ENCODE data around the gene SPTAN1. TPM values are rescaled to one million over a fixed set of nuclear protein-coding genes. Genes with fewer than 3 reads are reported as not detected.

Gene SPTAN1
- total and polyA plus RNA-seq, 2 donors (not counting 3 experiments of a cell fraction or from before 2014, with no cell fraction given): 408 to 502 TPM

DNA sequence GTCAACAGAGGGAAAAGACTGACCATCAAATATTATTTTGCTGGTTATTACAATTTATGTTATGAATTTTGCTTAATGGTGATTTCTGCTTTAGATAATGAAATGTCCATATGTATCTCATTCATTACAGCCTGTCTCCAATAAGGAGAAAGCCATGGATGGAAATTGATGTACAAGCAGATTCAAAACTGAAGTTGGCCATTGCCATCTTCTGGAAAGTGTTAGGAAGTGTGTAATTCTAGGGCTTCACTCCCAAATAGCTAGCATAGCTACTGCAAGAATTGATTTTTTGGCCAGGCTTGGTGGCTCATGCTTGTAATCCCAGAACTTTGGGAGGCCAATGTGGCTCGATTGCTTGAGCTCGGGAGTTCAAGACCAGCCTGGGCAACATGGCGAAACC is 58.5 kb downstream of the SPTAN1 start:
- FAIRE-seq: no peak
- intact Hi-C loops (cut with micrococcal nuclease): no loop called here
- Histone ChIP-seq H3K27ac (ENCODE audit: insufficient read depth, low read depth, low read length) (no peak overlapping the region), H3K9me1 (replicated peaks; ENCODE audit: control insufficient read depth, extremely low read depth, insufficient read depth, low read length) (no peaks in the 10 kb centered on the region), H4K20me1 (replicated peaks; ENCODE audit: control insufficient read depth, extremely low read depth, insufficient read depth, low read length) (no peaks in the 10 kb centered on the region), H2AFZ (ENCODE audit: low read depth, low read length) (no peak overlapping the region), H3K9ac (replicated peaks; ENCODE audit: extremely low read depth, insufficient read depth, low read length) (no peak overlapping the region), H3K36me3 (ENCODE audit: control insufficient read depth in 2 of 2, extremely low read depth in 1 of 2, insufficient read depth in 2 of 2, low read length in 2 of 2) (peaks cover 56 to 71% of the 10 kb centered on the region in 2 experiments), H3K27me3 (ENCODE audit: control insufficient read depth in 2 of 2, insufficient read depth in 2 of 2, low read length in 2 of 2) (no peaks in the 10 kb centered on the region), H3K79me2 (ENCODE audit: control insufficient read depth, insufficient read depth, low read length) (no peaks in the 10 kb centered on the region), H3K4me1 (ENCODE audit: control insufficient read depth, extremely low read depth, insufficient read depth, low read length) (no peaks in the 10 kb centered on the region), H3K4me2 (ENCODE audit: insufficient read depth, low read length) (no peak overlapping the region), H3K4me3 (replicated peaks in 1 of 3; ENCODE audit: insufficient read depth in 1 of 3, low read depth in 1 of 3, low read length in 3 of 3) (no peak overlapping the region), H3K9me3 (replicated peaks; ENCODE audit: control insufficient read depth, insufficient read depth, low read length) (no peaks in the 10 kb centered on the region)
- no peak for TF ChIP-seq POLR2A (IDR thresholded peaks at IDR 0.05; ENCODE audit: low read depth, low read length)
- TF ChIP-seq MAX (IDR thresholded peaks at IDR 0.05; ENCODE audit: insufficient read depth, insufficient read length): no peak
- TF ChIP-seq FOS (IDR thresholded peaks at IDR 0.05; ENCODE audit: borderline replicate concordance, insufficient read depth, low read length): no peak
- no peak for TF ChIP-seq MYC (IDR thresholded peaks at IDR 0.05; ENCODE audit: low read depth, low read length)
- no peak for TF ChIP-seq POLR2AphosphoS5 (IDR thresholded peaks at IDR 0.05; ENCODE audit: insufficient read depth, low read depth, low read length)
- no peak for TF ChIP-seq CTCF (IDR thresholded peaks at IDR 0.05; ENCODE audit: extremely low read depth in 1 of 2, insufficient read depth in 1 of 2, low read depth in 1 of 2, low read length in 2 of 2)
- no peak for TF ChIP-seq JUN (IDR thresholded peaks at IDR 0.05; ENCODE audit: borderline replicate concordance, insufficient read depth, insufficient read length, low read depth)
- no peak for TF ChIP-seq EZH2 (IDR thresholded peaks at IDR 0.05; ENCODE audit: borderline replicate concordance, low read depth, low read length, severe bottlenecking)
- TF ChIP-seq GATA2 (IDR thresholded peaks at IDR 0.05; ENCODE audit: insufficient read depth, insufficient read length, low read depth, low read length): no peak
- ChIA-PET CTCF (no interaction called here), POLR2A (no interaction called here)
- BruUV-seq (replicated peaks): no TSS peak
- DNase-seq (ENCODE audit: low read depth, low spot score): no peak
- dilution Hi-C loops (cut with MboI; ENCODE audit: extremely low pct_ligation_motif_present, low sequenced_read_pairs): no loop called here

Measured in endothelial cell of umbilical vein (primary cell).